ENCODE results near the gene TBC1D19.
"Not testable (repeated sequence)": the region's sequence is repeated elsewhere in the genome, so short reads cannot be mapped to it uniquely, and the experiment has no call there.

TBC1D19 gene

DNA sequence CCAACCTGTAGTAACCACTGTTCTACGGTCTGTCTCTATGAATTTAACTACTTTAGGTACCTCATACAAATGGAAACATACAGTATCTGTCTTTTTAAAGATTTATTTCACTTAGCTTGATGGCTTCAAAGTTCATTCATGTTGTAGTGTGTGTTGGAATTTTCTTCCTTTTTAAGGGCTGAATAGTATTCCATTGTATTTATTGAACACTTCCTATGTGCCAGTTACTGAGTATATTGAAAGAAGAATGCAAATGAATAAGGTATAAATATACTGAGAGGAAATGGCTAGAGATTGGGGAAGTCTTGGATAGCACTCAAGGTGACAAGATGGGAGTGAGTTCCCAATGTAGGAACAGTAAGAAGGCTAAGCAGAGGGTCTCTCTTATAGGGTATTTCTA lies 17.3 kb downstream of the TBC1D19 start:
- DNase-seq: no peak

DNA sequence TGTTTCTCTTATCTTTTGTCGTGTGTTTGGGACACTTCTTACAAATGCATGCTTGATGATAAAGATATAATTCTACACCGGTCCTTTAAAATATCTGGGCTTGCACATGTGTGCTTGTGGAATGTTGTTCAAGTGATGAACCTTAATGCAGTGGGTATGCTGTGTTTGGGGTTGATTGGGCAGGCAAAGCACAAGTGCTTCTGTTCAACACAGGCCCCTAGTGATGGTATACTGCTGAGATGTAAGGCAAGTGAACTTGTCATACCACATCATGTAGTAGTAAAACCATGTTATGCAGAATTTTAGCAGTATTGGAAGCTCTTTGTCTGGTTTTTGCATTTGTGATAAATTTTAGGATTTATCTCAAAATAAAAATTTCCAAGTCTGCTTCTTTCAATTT lies 23.9 kb downstream of the TBC1D19 start:
- no peak for DNase-seq

DNA sequence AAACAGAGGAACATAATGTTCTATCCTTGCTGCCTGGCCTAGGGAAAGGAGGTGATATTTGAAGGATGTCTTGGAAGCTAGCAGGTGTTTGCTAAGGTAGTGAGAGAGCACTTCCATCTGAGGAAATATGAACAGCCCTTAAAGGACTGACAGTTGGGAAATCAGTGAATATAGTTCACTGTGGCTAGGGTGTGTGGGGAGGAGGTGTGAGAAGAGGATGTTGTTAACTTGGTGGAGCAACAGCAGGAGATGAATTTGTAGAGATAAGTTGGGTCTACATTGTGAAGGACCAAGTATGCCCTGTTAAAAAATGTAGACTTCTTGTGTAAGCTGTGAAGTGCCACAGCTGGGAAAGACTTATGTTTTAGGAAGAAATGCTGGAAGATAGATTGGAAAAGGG lies 25.5 kb downstream of the TBC1D19 start:
- DNase-seq: no peak

DNA sequence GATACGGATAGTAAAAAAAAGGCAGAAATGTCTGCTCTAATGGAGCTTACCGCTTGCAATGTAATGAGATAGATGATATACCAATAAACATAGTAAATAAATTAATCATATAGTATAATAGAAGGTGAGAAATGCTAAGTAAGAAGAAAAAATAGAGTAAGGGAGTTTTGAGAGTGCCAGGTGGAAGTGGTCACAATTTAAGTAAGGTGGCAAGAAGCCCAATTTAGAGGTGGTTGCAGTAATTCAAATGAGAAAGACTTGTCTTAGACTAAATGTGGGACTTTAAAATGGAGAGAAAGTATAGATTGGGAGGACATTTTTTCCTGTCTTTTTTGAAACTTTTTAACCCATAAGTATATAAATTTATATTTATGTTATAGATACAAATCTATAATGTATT lies 26.0 kb downstream of the TBC1D19 start:
- DNase-seq: peak; percentile 7

DNA sequence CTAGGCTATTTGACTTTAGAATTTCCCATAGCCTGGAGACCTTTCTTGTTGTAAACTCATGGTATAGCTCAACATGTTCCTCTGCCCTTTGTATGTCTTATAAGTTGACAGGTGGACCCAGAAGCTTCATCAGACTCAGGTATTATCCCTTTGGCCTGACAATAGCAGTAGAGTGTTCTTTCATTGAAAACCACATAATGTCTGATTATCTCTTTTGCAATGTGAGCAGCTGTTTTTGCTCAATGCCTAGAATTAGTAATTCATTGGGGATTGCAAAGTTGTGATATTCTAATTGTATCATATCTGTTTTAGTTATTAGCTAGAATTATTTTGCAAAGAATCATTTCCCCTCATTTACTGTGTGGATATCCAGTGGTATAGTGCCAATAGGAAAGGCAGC lies 27.5 kb downstream of the TBC1D19 start:
- no peak for DNase-seq

DNA sequence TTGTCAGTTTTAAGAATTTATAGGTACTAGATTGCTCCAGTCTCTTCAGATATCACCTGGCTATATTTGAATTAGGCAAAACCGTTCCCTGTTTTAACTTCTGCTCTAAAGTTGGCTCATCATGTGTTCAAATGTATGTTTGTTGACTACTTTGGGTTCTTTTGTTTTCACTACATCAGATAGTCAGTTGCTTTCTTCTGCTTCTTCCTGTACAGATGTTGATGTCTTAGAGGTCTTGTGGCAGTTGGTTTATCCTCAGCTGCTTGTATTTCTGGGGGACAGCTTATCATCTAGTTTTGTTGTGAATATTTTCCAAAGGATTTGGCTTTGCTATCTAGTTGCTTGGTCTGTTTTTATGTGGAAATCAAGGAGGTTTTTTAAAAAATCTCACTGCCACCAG lies 28.0 kb downstream of the TBC1D19 start:
- no peak for DNase-seq

DNA sequence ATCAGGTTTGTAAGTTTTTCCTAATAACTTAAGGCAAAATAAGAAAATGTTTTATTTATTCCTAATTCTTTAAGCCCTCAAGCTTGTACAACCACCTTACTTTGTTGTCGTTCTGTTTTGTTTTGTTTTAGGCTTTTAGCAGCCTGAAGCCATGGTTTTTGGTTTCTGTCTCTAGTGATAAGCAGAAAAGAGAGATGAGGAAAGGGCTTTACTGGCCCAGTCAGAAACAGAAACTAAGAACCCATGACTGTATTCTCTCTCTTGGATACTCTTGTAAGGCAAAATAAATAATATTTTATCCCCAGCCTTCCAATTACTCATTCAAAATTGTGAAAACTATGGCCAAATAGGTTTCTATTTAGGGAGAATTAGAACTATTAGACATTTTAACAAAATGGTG lies 29.4 kb downstream of the TBC1D19 start:
- no peak for DNase-seq

DNA sequence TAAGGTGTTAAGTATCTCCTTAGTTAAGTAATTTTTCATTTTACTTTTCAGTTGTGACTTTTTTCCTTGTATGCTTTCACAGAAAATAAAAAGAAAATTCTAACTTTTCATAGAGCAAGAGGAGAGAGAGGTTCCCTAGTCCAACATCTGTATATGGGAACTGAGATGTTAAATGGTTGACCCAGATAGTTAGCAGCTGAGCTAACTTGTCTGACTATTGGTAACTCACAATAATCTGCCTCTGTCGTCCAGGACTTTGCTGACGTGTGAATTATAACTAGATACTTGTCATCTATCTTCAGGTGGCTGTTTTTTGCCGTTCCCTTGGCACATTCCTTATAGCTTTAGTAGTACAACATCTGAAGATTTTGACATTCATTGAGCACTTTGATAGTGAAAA lies 29.9 kb downstream of the TBC1D19 start:
- no peak for DNase-seq

DNA sequence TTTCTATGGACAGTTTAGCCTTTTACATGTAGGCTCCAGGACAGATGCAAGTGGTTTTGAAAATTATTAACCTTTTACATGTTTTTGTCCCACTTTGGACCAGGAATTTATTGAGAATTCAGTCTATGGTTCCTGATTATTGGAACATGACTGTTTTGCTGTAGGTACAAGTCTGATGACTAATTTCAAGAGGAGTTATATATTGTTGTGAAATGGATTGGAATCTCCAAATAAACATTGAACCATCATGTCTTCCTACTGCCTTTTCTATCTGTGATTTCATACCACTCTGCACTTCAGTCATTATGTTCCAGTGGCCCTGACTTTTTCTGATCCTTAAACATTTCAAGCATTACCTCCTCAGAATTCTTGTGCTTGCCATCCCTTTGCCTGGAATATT lies 35.9 kb downstream of the TBC1D19 start:
- no peak for DNase-seq

DNA sequence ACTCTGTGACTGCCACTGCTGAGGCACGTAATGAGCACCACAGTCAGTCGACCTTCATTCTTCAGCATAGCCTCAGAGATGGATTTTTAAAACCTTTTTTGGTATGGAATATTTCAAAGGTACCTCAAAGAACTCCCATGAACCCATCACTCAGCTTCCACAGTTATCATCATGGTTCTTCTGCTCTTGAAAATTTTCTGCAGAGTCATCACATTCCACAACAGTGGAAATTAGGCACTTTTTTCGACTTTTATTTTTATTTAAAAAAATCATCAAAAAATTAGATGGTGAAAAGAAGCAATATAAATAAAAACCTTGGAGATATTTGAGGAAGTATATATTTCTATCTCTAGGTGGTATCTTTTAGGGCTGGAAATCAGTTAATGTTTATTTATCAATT lies 37.5 kb downstream of the TBC1D19 start:
- no peak for DNase-seq

DNA sequence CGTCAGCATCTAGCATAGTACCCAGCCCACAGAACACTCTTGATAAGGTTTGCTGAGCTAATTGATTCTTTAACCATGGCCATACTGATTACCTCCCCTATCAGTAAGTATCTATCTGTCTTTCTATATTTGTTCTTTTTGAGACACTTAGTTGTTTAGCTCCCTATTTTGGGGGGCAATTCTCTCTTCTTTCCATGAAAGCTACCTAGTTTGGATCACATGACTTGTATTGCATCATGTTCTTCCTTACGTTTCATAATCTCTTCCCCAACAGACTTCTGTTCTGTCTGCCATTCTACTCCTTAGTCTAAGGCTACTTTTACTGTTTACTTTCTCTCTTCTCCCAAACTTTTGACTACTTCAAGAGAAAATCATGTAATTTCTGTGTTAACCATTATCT lies 39.0 kb downstream of the TBC1D19 start:
- DNase-seq: no peak

DNA sequence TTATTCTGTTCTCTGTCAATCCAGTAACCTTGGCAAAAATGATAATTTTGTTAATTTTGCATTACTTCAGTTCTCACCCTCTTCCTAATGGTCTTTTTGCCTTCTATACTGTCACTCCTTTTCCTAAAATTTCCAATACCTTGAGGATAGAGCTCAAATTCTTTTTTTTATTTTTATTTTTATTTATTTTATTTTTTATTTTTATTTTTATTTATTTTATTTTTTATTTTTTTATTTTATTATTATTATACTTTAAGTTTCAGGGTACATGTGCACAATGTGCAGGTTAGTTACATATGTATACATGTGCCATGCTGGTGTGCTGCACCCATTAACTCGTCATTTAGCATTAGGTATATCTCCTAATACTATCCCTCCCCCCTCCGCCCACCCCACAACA lies 42.8 kb downstream of the TBC1D19 start:
- DNase-seq: not testable (repeated sequence)

DNA sequence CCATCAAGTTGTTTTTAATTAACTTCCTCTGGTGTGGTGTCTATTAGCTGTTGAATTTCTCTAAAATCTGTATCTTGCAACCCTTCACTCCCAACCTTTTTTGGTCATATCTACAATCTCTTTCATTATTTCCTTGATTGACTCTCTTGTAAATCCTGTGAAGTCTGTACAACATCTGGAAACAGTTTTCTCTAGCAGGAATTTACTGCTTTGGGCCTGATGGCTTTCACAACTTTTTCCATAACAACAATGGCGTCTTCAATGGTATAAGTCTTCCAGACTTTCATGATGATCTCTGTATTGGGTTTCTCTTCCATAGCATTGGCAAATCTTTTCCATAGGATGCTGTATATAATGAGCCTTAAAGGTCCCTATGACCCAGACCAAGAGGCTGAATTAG lies 49.0 kb downstream of the TBC1D19 start:
- DNase-seq: no peak

DNA sequence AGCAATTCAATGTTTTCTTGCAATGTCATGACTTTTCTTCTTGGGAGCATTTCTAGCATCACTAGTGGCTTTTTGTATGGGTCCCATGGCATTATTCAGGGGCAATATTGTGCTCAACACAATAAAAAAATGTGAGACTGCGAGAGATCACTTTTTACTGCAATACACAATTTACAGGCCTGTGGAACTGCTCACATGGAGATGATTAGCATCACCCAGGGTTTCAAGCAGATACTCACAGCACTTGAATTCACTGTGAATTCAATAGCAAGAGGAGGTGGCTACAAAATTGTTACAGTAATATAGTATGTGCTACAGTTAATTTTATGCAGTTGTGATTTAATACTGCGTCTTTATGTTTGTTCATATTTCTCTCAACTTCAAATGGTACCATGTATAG lies 50.4 kb downstream of the TBC1D19 start:
- no peak for DNase-seq

DNA sequence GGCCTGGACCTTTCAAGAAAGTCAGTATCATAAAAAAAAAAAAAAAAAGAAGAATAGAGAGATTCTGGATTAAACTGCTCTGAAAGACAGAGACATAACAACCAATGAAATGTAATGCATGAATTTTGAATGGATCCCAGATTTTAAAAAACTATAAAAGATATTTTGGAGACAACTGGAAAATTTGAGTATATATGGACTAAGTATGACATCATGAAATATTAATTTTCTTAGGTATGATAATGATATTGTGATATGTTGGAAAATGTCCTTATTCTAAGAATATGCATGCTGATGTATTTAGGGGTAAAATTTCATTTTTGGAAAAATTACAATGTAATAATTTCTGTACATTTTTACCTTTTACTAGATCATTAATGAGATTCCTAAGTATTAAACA lies 52.6 kb downstream of the TBC1D19 start:
- no peak for DNase-seq

DNA sequence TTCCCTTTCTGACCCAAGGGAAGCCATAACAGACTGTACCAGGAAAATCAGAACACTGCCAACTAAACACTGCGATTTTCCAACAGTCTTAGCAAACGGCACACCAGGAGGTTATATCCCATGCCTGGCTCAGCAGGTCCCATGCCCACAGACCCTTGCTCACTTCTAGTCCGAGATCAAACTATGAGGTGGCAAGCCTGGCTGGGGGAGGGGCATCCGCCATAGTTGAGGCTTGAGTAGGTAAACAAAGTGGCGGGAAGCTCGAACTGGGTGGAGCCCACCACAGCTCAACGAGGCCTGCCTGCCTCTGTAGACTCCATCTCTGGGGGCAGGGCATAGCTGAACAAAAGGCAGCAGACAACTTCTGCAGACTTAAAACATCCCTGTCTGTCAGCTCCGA lies 56.8 kb downstream of the TBC1D19 start:
- not testable (repeated sequence) for DNase-seq

DNA sequence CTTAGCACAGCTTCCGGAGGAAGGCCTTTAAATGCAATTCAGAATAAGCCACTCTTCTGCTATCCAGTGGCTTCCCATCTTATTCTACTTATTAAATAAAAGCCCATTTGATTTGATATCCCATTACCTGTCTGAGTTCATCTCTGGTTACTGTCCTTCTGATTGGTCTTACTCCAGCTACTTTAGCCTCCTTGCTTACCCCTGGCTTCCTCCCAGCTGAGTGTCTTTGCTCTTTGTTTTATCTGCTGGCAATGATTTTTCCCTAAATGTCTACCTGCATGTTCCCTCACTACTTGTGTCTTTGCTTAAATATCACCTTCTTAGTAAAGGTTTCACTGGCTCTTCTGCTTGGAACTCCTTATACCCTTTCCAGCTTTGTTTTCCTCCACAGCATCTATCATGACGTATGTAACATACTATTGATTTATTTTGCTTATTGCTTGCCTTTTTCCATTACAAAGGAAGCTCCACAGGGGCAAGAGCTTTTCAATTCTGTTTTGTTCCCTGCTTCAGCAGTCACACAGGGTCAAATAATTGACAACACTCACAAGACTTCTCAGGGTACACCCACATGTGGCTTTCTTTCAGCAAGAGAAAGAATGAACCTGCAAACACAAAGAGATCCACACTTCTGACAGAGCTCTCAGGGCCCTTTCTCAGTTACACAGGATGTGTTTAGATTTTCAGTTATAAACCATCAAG lies 63.8 kb downstream of the TBC1D19 start:
- no peak for DNase-seq

DNA sequence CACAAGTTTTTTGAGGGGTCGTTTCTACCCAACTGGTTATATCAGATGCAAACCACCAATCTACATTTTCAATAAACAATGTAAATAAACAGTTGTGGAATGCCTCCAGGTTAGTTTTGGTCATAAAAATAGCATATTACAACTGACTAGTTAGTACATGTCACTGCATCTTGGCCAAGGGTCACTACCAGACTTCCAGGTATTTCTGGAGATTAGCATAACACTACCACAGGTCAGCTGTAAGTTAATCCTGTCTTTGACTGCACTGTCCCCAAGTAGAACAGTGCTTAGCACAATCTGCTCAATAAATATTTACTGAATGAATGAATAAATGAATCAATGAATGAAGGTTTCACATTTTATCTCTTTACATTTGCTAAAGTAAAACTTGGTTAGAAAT lies 64.4 kb downstream of the TBC1D19 start:
- no peak for DNase-seq

DNA sequence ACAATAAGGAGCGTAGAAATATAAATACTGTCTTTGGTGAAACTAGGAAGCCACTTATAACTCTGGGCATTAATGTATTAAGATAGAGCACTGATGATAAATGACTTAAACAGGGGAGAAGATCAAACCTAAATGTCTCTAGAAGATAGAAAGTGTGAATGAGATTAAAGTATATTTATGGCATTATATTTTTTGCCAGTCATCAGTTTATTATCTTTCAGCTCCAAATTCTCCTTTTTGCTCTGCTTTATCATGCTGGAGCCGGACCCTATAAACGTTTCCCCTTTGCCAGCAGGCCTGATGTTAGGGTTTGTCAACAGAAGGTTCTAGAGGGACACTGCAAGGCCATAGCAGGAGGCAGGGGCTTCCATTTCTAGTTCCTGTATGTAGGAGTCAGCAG lies 76.4 kb downstream of the TBC1D19 start:
- DNase-seq: no peak

DNA sequence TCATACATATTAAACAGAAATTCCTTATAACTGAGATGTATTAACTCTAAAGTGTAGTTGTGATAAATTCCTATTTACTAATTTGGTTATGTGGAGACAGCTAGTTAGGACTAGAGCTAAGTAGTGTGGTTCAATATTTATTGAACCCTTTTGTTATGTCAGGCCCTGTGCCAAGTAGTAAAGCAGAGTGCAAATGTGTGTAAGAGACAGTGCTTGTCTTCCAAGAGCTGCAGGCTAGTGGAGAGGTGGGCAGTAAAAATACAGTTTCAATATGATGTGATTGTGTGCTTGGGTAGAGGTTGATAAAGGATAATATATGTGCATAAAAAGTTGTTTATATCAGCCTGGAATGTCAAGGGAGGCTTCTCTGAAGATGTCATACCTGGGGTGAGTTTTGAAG lies 80.0 kb downstream of the TBC1D19 start:
- DNase-seq: no peak

DNA sequence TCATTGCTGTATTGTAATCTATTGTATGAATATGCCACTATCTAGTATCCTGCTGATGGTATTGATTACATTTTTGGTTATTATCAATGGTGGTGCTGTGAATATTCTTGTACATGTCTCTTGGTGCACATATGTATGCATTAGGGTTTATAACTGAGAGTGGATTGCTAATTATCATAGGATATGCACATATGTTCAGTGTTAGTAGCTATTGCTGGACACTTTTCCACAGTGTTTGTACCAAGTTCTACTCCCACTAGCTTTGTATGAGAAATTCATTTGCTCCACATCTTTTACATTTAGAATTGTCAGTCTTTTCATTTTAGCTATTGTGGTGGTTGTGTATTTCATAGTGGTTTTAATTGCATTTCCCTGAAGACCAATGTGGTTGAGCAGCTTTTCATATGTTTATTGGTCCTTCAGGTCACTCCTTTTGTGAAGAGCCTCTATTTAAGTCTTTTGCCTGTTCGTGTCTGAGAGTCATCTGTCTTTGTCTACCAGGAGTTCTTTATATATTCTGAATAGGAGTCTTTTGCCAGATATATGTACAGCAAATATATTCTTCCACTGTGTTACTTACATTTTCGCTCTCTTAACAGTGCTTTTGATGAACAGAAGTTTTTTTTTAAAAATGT lies 87.1 kb downstream of the TBC1D19 start:
- no peak for DNase-seq

DNA sequence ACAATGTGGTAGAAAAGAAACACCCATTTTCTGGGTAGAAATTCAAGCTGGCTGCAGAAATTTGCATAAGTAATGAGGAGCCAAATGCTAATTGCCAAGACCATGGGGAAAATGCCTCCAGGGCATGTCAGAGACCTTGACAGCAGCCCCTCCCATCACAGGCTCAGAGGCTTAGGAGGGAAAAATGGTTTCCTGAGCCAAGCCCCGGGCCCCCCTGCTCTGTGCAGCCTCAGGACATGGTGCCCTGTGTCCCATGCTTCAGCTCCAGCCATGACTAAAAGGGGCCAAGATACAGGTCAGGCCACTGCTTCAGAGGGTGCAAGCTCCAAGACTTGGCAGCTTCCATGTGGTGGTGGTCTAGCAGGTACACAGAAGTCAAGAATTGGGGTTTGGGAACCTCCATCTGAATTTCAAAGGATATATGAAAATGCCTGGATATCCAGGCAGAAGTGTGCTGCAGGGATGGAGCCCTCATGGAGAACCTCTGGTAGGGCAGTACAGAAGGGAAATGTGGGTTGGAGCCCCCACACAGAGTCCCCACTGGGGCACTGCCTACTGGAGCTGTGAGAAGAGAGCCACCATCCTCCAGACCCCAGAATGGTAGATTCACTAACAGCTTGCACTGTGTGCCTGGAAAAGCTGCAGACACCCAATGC lies 95.3 kb downstream of the TBC1D19 start:
- not testable (repeated sequence) for DNase-seq

DNA sequence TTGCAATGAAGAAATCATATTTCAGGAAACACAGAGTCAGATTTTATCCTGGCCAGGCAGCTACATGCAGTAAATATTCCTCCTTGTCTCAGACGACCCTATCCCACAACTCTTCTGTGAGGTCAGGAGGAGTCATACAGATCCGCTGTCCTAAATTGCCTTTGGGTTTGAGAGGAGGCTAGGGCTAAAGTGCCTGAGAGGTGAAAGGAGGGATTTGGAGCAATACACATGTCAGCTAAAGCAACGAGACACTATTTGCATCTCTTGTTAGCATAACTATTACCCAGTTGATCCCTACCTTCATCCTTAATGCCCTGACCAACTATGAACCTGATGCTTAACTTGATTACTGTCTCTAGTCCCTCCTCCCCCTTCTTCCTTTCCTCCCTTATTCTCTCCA lies 98.6 kb downstream of the TBC1D19 start:
- no peak for DNase-seq

DNA sequence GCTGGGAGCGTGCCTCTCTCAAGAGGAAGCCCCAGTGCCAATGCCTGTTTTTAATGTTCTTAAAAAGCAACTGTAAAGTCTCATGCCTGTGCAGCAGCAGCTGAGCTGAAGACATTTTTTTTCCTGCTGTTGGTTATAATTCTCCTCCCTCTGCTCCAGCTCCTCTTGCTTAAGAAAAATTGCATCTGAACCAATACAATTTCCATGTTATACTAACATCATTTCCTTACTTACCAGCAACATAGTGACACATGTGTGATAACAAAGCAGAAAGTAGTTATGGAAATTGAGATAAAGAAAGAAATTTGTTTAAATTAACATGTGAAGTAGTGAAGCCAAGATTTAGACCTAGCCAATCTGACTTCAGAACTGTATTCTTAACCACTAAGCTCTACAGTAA lies 101.4 kb downstream of the TBC1D19 start:
- no peak for DNase-seq

DNA sequence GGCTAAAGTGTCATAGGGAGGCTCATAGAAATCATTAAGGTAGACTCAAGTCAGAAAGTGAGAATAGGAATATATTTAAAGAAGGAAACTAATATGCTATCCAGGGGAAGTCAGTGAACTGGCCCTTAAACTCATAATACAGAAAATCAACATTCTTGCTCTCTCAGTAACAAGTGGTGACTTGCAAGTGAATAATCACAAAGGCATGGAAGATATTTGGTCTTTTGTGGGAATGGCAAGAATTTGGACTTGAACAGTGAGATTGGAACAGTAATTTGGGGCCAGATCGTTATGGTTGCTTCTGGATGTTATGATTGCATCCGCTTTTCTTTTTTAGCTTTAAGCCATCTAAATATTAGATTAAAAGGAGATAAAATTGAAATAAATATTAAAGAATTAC lies 103.8 kb downstream of the TBC1D19 start:
- no peak for DNase-seq

All from CD4-positive, alpha-beta T cell treated with Interleukin-10 for 1 hour (primary cell).